ENCODE data around the gene STARD3. TPM values are rescaled to one million over a fixed set of nuclear protein-coding genes. Genes with fewer than 3 reads are reported as not detected.

The STARD3 gene
- total and polyA plus RNA-seq, 7 donors: 21.0 to 59.2 (median 37.0) TPM

- Histone ChIP-seq H3K27me3 (peaks cover 65 to 100% (median 90%) of the 10 kb centered on the region in 3 donors), H3K27ac (no peak overlapping the region), H3K4me3 (no peak overlapping the region), H3K9me3 (no peaks in the 10 kb centered on the region), H3K4me1 (peaks cover 2 to 38% (median 33%) of the 10 kb centered on the region in 4 donors), H3K36me3 (no peaks in the 10 kb centered on the region)
- DNase-seq: no peak
- TF ChIP-seq POLR2AphosphoS5 (IDR thresholded peaks at IDR 0.05) (no peak), CTCF (IDR thresholded peaks at IDR 0.05) (no peak), EP300 (IDR thresholded peaks at IDR 0.05) (no peak), POLR2A (IDR thresholded peaks at IDR 0.05) (no peak)
- 6 to 13% methylated on average over 31 of the region's 31 CpGs for WGBS, 2 donors
- intact Hi-C loops (cut with DNase I): no loop called here
These were observed 31.9 kb upstream of the STARD3 start for GRCh38 chr17:39604911-39605491.

DNA sequence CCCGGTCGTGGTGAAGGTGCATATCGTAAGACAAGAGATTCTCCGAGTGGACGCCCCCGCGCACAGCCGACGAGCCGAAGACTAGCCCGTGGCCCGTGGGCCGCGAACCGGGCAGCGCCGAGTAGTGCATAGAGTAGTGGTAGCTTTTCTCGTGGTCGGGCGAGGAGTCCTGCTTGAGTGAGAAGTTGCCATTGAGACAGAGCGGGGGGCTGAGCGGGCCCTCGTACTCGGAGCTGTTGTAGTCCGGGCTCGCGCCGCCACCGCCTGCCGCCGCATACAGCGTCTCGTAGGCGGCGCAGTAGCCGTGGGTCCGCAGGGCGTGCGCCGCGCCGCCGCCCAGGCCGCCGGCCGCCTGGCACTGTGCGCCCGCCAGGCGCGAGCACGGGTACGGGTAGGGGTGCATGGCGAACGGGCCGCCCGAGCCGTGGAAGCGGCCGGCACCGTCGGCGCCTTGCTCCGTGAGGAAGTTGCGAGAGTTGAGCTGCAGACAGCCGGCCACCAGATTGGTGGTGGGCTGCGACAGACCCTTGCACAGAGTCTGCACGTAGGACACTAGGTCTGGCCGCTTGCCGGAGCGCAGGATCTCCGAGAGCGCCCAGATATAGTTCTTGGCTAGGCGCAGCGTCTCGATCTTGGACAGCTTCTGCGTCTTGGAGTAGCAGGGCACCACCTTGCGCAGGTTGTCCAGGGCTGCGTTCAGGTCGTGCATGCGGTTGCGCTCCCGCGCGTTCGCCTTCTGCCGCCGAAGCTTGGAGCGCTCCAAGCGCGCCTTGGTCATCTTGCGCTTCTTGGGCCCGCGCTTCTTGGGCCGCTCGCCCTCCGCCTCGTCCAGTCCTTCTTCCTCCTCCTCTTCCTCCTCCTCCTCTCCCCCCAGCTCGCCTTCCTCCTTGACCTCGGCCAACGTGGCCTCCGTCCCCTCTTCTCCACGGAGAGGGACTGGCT lies 31.2 kb upstream of the STARD3 start:
- Histone ChIP-seq H3K4me1 (peaks cover 2 to 37% (median 33%) of the 10 kb centered on the region in 4 donors), H3K27ac (no peak overlapping the region), H3K36me3 (no peaks in the 10 kb centered on the region), H3K27me3 (peaks cover 61 to 93% (median 83%) of the 10 kb centered on the region in 3 donors), H3K9me3 (no peaks in the 10 kb centered on the region), H3K4me3 (peak overlapping the region in 2 of 4 donors; percentile 20 to 36)
- 2% methylated on average over 102 of the region's 102 CpGs for WGBS, 2 donors
- intact Hi-C loops (cut with DNase I): no loop called here
- no peak for TF ChIP-seq POLR2A (IDR thresholded peaks at IDR 0.05)
- no peak for TF ChIP-seq POLR2AphosphoS5 (IDR thresholded peaks at IDR 0.05)
- TF ChIP-seq EP300 (IDR thresholded peaks at IDR 0.05): no peak
- no peak for TF ChIP-seq CTCF (IDR thresholded peaks at IDR 0.05)
- DNase-seq: no peak

DNA sequence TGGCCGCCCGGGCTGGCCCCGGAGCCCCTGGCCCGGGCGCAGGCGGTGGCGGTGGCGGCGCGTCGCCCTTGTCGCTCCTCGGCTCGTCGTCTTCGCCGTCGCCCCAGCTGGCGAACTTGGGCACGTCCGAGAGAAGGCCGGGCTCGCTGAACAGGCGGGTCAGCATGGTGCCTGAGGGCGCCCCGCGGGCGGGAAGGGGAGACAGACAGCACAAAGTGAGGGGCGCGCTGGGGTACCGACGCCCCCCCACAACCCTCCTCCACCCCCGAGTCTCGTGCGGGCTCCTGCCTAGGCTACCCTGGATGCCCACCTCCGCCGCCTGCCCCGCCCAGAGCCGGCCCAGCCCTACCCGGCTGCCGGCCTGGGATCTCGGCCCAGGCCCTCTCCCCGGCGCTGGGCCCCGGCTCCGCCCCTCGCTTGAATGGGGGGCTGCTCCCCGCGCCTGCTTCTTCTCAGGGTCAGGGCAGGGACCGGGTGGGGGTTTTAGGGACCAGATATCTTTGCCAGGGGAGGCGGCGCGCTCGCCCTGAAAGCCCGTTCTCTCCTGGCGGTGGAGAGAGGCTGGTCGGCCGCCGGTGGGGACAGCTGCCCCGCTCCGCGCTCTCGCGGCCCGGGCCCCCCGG lies 30.4 kb upstream of the STARD3 start:
- peaks cover 53 to 86% (median 75%) of the 10 kb centered on the region in 3 donors for H3K27me3 ChIP-seq
- H3K9me3 ChIP-seq: no peaks in the 10 kb centered on the region

More for the DNA sequence above, 30.4 kb upstream of the STARD3 start:
- no peak overlapping the region for H3K27ac ChIP-seq
- peaks cover 2 to 37% (median 33%) of the 10 kb centered on the region in 4 donors for H3K4me1 ChIP-seq
- DNase-seq: no peak
- intact Hi-C loops (cut with DNase I): no loop called here
- no peaks in the 10 kb centered on the region for H3K36me3 ChIP-seq
- TF ChIP-seq POLR2AphosphoS5 (IDR thresholded peaks at IDR 0.05) (no peak), POLR2A (IDR thresholded peaks at IDR 0.05) (no peak), EP300 (IDR thresholded peaks at IDR 0.05) (no peak), CTCF (IDR thresholded peaks at IDR 0.05) (no peak)
- WGBS, 2 donors: 2% methylated on average over 66 of the region's 66 CpGs
- peak overlapping the region in 3 of 4 donors; percentile 5 to 36 (median 20) for H3K4me3 ChIP-seq

All from sigmoid colon (tissue), 7 donors.